NCI-H2107 treated with DMSO at 0.1 percent for 48 hours (cell line): Measurements from ENCODE around the gene NPM1.
"Not testable (repeated sequence)": the region's sequence is repeated elsewhere in the genome, so short reads cannot be mapped to it uniquely, and the experiment has no call there.

Source experiments
- DNase-seq: peaks from one replicate; lab custom pipeline; 2025; ENCODE audit not compliant: unreplicated experiment; lab: John Stamatoyannopoulos, UW

NPM1 gene

GRCh38 chr5:171410181-171410580, 22.5 kb downstream of the NPM1 start:
- no peak for DNase-seq

DNA sequence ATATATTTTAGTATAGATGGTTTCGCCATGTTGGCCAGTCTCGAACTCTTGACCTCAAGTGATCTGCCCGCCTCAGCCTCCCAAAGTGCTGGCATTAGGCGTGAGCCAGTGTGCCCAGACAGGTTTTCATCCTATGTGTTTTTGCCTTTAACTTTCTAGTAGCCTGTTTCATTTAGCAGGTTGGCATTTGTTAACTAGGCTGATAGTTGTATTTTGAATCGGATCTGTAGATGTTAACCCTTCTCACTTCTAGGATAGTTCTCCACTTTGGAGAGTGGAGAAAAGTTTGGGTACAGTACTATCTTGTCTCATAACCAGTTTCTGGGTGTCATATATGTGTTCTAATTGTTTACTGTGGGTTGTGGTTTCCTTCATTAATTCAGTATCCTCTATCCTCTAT, 24.5 kb downstream of the NPM1 start:
- DNase-seq = no peak

- DNase-seq = no peak
These were observed 25.7 kb downstream of the NPM1 start for GRCh38 chr5:171413153-171413910.

- not testable (repeated sequence) for DNase-seq
These were observed 26.3 kb downstream of the NPM1 start for GRCh38 chr5:171413993-171414392.

GRCh38 chr5:171415115-171415730, 27.6 kb downstream of the NPM1 start:
- no peak for DNase-seq

- DNase-seq = no peak
These were observed 28.8 kb downstream of the NPM1 start for GRCh38 chr5:171416160-171417049.

DNA sequence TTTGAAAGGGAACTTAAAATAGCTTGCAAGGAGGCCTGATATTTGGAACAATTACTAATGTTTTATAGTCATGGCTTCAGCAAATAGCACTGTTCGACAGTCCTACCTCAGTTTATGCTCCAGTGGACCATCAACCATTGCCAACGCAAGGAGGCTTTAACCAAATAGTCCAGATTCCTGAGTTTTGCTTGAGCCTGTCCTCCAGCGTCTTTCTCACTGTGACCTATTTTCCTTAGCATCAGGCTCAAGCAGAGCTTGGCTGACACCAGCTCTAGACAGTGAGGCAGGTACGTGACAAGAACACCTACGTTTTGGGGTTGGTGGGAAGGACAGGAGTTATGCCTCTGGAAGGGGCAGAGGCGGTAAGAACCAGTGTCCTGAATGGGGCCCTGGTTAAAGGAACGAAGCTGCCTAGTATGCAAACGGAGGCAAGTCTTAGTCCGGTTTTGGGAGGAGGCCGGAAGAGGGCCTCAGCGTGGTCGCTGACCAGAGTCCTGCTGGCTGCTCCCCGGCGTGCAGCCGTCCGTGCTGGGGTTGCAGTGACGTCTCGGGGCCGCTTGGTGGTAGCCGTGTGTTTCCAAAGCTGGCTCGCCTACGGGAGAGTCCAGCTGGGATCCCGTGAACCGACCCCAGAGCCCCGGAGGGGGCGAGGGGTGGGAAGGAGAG, 30.8 kb downstream of the NPM1 start:
- no peak for DNase-seq

DNA sequence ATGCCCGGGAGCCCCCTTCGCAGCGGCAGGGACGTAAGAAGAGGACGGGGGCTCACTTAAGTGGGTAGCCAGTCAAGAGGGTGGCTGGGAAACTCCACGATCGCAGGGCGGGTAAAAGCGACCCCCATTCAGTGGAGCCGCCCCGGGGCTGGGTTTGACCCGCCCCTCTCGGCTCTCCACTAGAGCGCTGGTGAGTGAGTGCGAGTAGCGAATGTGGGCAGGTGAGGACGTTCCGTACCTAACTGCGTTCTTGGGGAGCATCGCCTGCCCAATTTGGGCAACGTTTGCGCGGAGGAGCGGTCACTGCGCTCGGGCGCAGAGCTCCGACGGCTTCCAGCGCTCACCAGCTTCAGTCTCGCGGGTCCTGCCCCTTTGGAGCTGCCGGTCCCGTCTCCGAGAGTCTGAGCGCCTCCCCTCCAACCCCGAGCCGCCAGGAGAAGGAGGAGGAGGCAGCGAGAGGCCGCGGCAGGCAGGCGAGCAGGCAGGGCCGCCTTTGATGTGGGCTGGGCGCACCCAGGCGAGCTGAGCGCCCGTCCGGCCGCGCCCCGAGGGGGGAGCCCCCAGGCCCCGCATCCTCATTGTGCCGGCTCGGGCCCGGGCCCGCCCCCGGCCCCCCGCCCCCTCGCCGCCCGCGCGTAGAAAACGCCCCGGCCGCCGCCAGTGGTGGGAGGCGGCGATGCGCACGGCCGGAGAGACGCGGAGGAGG, 31.5 kb downstream of the NPM1 start, which contains the start of gene FGF18:
Gene FGF18 (plus strand): TSS at position 666 of the 706 bp plus-strand sequence. CDS start 553 bp downstream, outside the sequence.
- DNase-seq = no peak

- no peak for DNase-seq
These were observed 32.2 kb downstream of the NPM1 start for GRCh38 chr5:171419688-171420430.

- peak; percentile 13 for DNase-seq
These were observed 33.0 kb downstream of the NPM1 start for GRCh38 chr5:171420431-171421241.

GRCh38 chr5:171421331-171422262, 33.9 kb downstream of the NPM1 start:
- no peak for DNase-seq

DNA sequence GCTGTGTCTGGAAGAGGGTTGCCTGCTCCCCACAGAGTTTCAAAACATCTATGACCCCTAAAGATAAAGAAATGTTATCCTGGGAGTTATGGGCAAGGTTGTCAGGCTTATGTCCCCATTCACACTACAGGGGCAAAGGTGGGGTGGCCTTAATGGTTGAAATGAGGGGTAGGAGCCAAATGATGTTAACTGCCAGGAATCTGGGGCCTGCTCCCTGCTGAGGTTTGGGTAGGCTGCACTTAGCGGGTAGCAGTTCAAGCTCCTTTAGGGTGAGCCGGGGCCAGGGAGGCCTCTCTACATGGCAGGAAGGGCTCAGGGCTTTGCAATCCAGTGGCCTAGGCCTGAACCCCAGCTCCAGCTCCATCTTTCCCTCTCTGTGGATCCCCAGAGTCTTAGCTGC, 34.8 kb downstream of the NPM1 start:
- DNase-seq = no peak

DNA sequence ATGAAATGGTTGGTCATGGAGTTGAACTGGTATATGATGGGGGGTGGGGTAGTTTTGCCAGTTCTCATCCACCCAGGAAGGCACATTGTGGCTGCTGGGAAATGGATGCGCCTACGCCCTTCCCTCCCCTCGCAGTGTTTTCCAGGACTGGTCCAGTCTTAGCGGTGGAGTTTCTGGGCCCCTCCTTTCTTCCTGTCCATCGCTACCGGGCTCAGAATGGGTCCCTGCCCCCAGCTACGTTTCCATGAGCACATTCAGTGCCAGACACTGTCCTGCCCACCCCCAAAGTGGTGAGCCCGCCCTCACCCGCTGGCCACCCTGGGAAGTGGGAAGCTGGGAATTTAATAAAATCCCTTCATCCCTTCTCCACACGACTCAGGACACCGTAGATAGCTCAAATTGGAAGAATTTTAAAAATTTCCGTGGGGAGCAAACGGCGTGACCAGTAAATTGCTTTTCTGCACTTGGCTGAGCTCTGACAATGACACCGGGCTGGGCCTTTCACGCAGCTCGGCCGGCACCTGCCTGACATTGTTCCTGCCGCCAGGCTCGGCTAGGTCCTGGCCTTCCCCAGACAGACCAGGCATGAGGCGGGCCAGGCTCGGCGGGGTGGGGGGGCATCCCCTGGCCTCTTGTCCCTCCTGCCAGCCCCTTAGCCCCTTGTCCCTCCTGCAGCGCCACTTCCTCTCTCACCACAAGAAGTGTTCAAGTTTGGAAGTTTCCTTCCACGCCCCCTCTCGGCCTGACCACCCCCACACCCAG, 35.4 kb downstream of the NPM1 start:
- no peak for DNase-seq

GRCh38 chr5:171424726-171425125, 37.1 kb downstream of the NPM1 start:
- no peak for DNase-seq

GRCh38 chr5:171425596-171426244, 38.1 kb downstream of the NPM1 start:
- no peak for DNase-seq

GRCh38 chr5:171426266-171426665, 38.6 kb downstream of the NPM1 start:
- no peak for DNase-seq

GRCh38 chr5:171426680-171427079, 39.0 kb downstream of the NPM1 start:
- no peak for DNase-seq
